ENCODE data around the gene AFF3. TPM values are rescaled to one million over a fixed set of nuclear protein-coding genes. Genes with fewer than 3 reads are reported as not detected.

AFF3 gene
- total RNA-seq, 3 donors from 2014 or later: 2.1 to 2.6 (median 2.2) TPM

- ATAC-seq: no peak
- H3K4me3 Mint-ChIP-seq: no peak overlapping the region
- H3K27me3 Mint-ChIP-seq (ENCODE audit: low read depth): peaks cover 2% of the 10 kb centered on the region
- no peak for DNase-seq
- H3K9me3 Mint-ChIP-seq: no peaks in the 10 kb centered on the region
- peaks cover 5% of the 10 kb centered on the region for H3K36me3 Mint-ChIP-seq (ENCODE audit: insufficient read depth)
- no peaks in the 10 kb centered on the region for H3K4me1 Mint-ChIP-seq (ENCODE audit: low read depth)
These were observed 498.5 kb downstream of the AFF3 start for GRCh38 chr2:99643787-99644418.

- DNase-seq (no peak), ATAC-seq (no peak)
- H3K9me3 Mint-ChIP-seq: no peaks in the 10 kb centered on the region
- peaks cover 2% of the 10 kb centered on the region for H3K4me1 Mint-ChIP-seq (ENCODE audit: low read depth)
- peaks cover 1% of the 10 kb centered on the region for H3K36me3 Mint-ChIP-seq (ENCODE audit: insufficient read depth)
- H3K27me3 Mint-ChIP-seq (ENCODE audit: low read depth): no peaks in the 10 kb centered on the region
- no peak overlapping the region for H3K4me3 Mint-ChIP-seq
These were observed 500.4 kb downstream of the AFF3 start for GRCh38 chr2:99641999-99642398.

- no peaks in the 10 kb centered on the region for H3K36me3 Mint-ChIP-seq (ENCODE audit: insufficient read depth)
- no peaks in the 10 kb centered on the region for H3K9me3 Mint-ChIP-seq
These were observed 501.7 kb downstream of the AFF3 start for GRCh38 chr2:99640635-99641151.

GRCh38 chr2:99638791-99639190 is 503.6 kb downstream of the AFF3 start:
- Mint-ChIP-seq H3K4me3 (no peak overlapping the region), H3K36me3 (ENCODE audit: insufficient read depth) (no peaks in the 10 kb centered on the region)

More at GRCh38 chr2:99640635-99641151, 501.7 kb downstream of the AFF3 start:
- no peaks in the 10 kb centered on the region for H3K27me3 Mint-ChIP-seq (ENCODE audit: low read depth)
- no peak for ATAC-seq
- no peak for DNase-seq
- H3K4me1 Mint-ChIP-seq (ENCODE audit: low read depth): peaks cover 2% of the 10 kb centered on the region
- no peak overlapping the region for H3K4me3 Mint-ChIP-seq

GRCh38 chr2:99637159-99637697 is 505.2 kb downstream of the AFF3 start:
- ATAC-seq (no peak), DNase-seq (no peak)
- H3K36me3 Mint-ChIP-seq (ENCODE audit: insufficient read depth): no peaks in the 10 kb centered on the region
- H3K4me1 Mint-ChIP-seq (ENCODE audit: low read depth): peaks cover 2% of the 10 kb centered on the region
- no peaks in the 10 kb centered on the region for H3K27me3 Mint-ChIP-seq (ENCODE audit: low read depth)
- H3K4me3 Mint-ChIP-seq: no peak overlapping the region
- H3K9me3 Mint-ChIP-seq: peaks cover 3% of the 10 kb centered on the region

More at GRCh38 chr2:99638791-99639190, 503.6 kb downstream of the AFF3 start:
- no peak for ATAC-seq
- Mint-ChIP-seq H3K4me1 (ENCODE audit: low read depth) (peaks cover 2% of the 10 kb centered on the region), H3K9me3 (peaks cover 3% of the 10 kb centered on the region), H3K27me3 (ENCODE audit: low read depth) (no peaks in the 10 kb centered on the region)
- no peak for DNase-seq

GRCh38 chr2:99636144-99637034 is 506.0 kb downstream of the AFF3 start:
- peaks cover 2% of the 10 kb centered on the region for H3K4me1 Mint-ChIP-seq (ENCODE audit: low read depth)
- H3K27me3 Mint-ChIP-seq (ENCODE audit: low read depth): no peaks in the 10 kb centered on the region
- peaks cover 3% of the 10 kb centered on the region for H3K9me3 Mint-ChIP-seq
- DNase-seq (no peak), ATAC-seq (no peak)
- H3K4me3 Mint-ChIP-seq: no peak overlapping the region
- peaks cover 1% of the 10 kb centered on the region for H3K36me3 Mint-ChIP-seq (ENCODE audit: insufficient read depth)

- Mint-ChIP-seq H3K4me3 (no peak overlapping the region), H3K36me3 (ENCODE audit: insufficient read depth) (peaks cover 2% of the 10 kb centered on the region), H3K4me1 (ENCODE audit: low read depth) (peaks cover 2% of the 10 kb centered on the region), H3K27me3 (ENCODE audit: low read depth) (no peaks in the 10 kb centered on the region), H3K9me3 (peaks cover 3% of the 10 kb centered on the region)
- DNase-seq (no peak), ATAC-seq (no peak)
These were observed 506.7 kb downstream of the AFF3 start for GRCh38 chr2:99635710-99636109.

- Mint-ChIP-seq H3K36me3 (ENCODE audit: insufficient read depth) (peaks cover 2% of the 10 kb centered on the region), H3K4me1 (ENCODE audit: low read depth) (peaks cover 2% of the 10 kb centered on the region), H3K9me3 (peaks cover 3% of the 10 kb centered on the region), H3K27me3 (ENCODE audit: low read depth) (no peaks in the 10 kb centered on the region), H3K4me3 (no peak overlapping the region)
- no peak for DNase-seq
- ATAC-seq: no peak
These were observed 508.2 kb downstream of the AFF3 start for GRCh38 chr2:99634234-99634633.

- H3K27me3 Mint-ChIP-seq (ENCODE audit: low read depth): no peaks in the 10 kb centered on the region
- no peak overlapping the region for H3K4me3 Mint-ChIP-seq
- H3K4me1 Mint-ChIP-seq (ENCODE audit: low read depth): no peaks in the 10 kb centered on the region
- H3K36me3 Mint-ChIP-seq (ENCODE audit: insufficient read depth): peaks cover 2% of the 10 kb centered on the region
- ATAC-seq: no peak
- DNase-seq: no peak
- peaks cover 3% of the 10 kb centered on the region for H3K9me3 Mint-ChIP-seq
These were observed 510.7 kb downstream of the AFF3 start for GRCh38 chr2:99631700-99632099.

- ATAC-seq: no peak
- no peak for DNase-seq
- H3K4me3 Mint-ChIP-seq: no peak overlapping the region
- H3K9me3 Mint-ChIP-seq: peaks cover 2% of the 10 kb centered on the region
- peaks cover 2% of the 10 kb centered on the region for H3K36me3 Mint-ChIP-seq (ENCODE audit: insufficient read depth)
- H3K27me3 Mint-ChIP-seq (ENCODE audit: low read depth): no peaks in the 10 kb centered on the region
- H3K4me1 Mint-ChIP-seq (ENCODE audit: low read depth): no peaks in the 10 kb centered on the region
These were observed 513.1 kb downstream of the AFF3 start for GRCh38 chr2:99629320-99629719.

- H3K4me1 Mint-ChIP-seq (ENCODE audit: low read depth): no peaks in the 10 kb centered on the region
- H3K9me3 Mint-ChIP-seq: no peaks in the 10 kb centered on the region
- DNase-seq: no peak
- H3K4me3 Mint-ChIP-seq: no peak overlapping the region
- H3K36me3 Mint-ChIP-seq (ENCODE audit: insufficient read depth): no peaks in the 10 kb centered on the region
- ATAC-seq: no peak
- H3K27me3 Mint-ChIP-seq (ENCODE audit: low read depth): no peaks in the 10 kb centered on the region
These were observed 516.2 kb downstream of the AFF3 start for GRCh38 chr2:99626158-99626557.

- DNase-seq (no peak), ATAC-seq (no peak)
- Mint-ChIP-seq H3K36me3 (ENCODE audit: insufficient read depth) (no peaks in the 10 kb centered on the region), H3K27me3 (ENCODE audit: low read depth) (no peaks in the 10 kb centered on the region), H3K9me3 (no peaks in the 10 kb centered on the region), H3K4me3 (no peak overlapping the region), H3K4me1 (ENCODE audit: low read depth) (no peaks in the 10 kb centered on the region)
These were observed 517.7 kb downstream of the AFF3 start for GRCh38 chr2:99624677-99625076.

- Mint-ChIP-seq H3K4me1 (ENCODE audit: low read depth) (no peaks in the 10 kb centered on the region), H3K27me3 (ENCODE audit: low read depth) (no peaks in the 10 kb centered on the region), H3K36me3 (ENCODE audit: insufficient read depth) (no peaks in the 10 kb centered on the region), H3K4me3 (no peak overlapping the region), H3K9me3 (no peaks in the 10 kb centered on the region)
- ATAC-seq (no peak), DNase-seq (no peak)
These were observed 518.8 kb downstream of the AFF3 start for GRCh38 chr2:99623613-99624012.

- Mint-ChIP-seq H3K27me3 (ENCODE audit: low read depth) (no peaks in the 10 kb centered on the region), H3K36me3 (ENCODE audit: insufficient read depth) (no peaks in the 10 kb centered on the region), H3K4me3 (no peak overlapping the region), H3K9me3 (no peaks in the 10 kb centered on the region), H3K4me1 (ENCODE audit: low read depth) (no peaks in the 10 kb centered on the region)
- ATAC-seq: no peak
- no peak for DNase-seq
These were observed 519.4 kb downstream of the AFF3 start for GRCh38 chr2:99623035-99623434.
